IPS-18c (cell line): Measurements from ENCODE around the gene GINS2.

ENCODE experiments used
- H3K4me3 ChIP-seq: 2 replicates; pipeline ENCODE4 v1.7.0; 2013; ENCODE audit warnings: low read depth, mild to moderate bottlenecking, low read length, moderate library complexity; ENCODE audit not compliant: insufficient read depth
- H3K9me3 ChIP-seq: one replicate; pipeline ENCODE4 v1.6.1; 2013; ENCODE audit warnings: mild to moderate bottlenecking, low read length, moderate library complexity; ENCODE audit not compliant: control insufficient read depth, insufficient read depth

The GINS2 gene

GRCh38 chr16:85662976-85663830 is 25.6 kb downstream of the GINS2 start:
- no peak overlapping the region for H3K4me3 ChIP-seq
- H3K9me3 ChIP-seq: no peaks in the 10 kb centered on the region

- H3K9me3 ChIP-seq: no peaks in the 10 kb centered on the region
- no peak overlapping the region for H3K4me3 ChIP-seq
Measured at GRCh38 chr16:85662482-85662812, 26.3 kb downstream of the GINS2 start.

GRCh38 chr16:85661740-85662481 is 26.8 kb downstream of the GINS2 start:
- no peak overlapping the region for H3K4me3 ChIP-seq
- no peaks in the 10 kb centered on the region for H3K9me3 ChIP-seq

- Histone ChIP-seq H3K4me3 (no peak overlapping the region), H3K9me3 (no peaks in the 10 kb centered on the region)
Measured at GRCh38 chr16:85660843-85661739, 27.7 kb downstream of the GINS2 start.

GRCh38 chr16:85659805-85660511 is 28.8 kb downstream of the GINS2 start:
- H3K4me3 ChIP-seq: no peak overlapping the region
- no peaks in the 10 kb centered on the region for H3K9me3 ChIP-seq

- Histone ChIP-seq H3K4me3 (no peak overlapping the region), H3K9me3 (no peaks in the 10 kb centered on the region)
Measured at GRCh38 chr16:85659336-85659735, 29.4 kb downstream of the GINS2 start.

- no peaks in the 10 kb centered on the region for H3K9me3 ChIP-seq
Measured at GRCh38 chr16:85658504-85659326, 30.0 kb downstream of the GINS2 start.

GRCh38 chr16:85657996-85658395 is 30.8 kb downstream of the GINS2 start:
- H3K9me3 ChIP-seq: no peaks in the 10 kb centered on the region
- H3K4me3 ChIP-seq: no peak overlapping the region

More at GRCh38 chr16:85658504-85659326, 30.0 kb downstream of the GINS2 start:
- no peak overlapping the region for H3K4me3 ChIP-seq

GRCh38 chr16:85657267-85657650 is 31.5 kb downstream of the GINS2 start:
- no peak overlapping the region for H3K4me3 ChIP-seq

GRCh38 chr16:85656351-85657266 is 32.1 kb downstream of the GINS2 start:
- H3K9me3 ChIP-seq: no peaks in the 10 kb centered on the region
- no peak overlapping the region for H3K4me3 ChIP-seq

More at GRCh38 chr16:85657267-85657650, 31.5 kb downstream of the GINS2 start:
- no peaks in the 10 kb centered on the region for H3K9me3 ChIP-seq

- H3K9me3 ChIP-seq: no peaks in the 10 kb centered on the region
- no peak overlapping the region for H3K4me3 ChIP-seq
Measured at GRCh38 chr16:85655216-85656129, 33.3 kb downstream of the GINS2 start.

GRCh38 chr16:85654251-85655095 is 34.3 kb downstream of the GINS2 start:
- Histone ChIP-seq H3K4me3 (no peak overlapping the region), H3K9me3 (no peaks in the 10 kb centered on the region)

GRCh38 chr16:85653290-85653891 is 35.4 kb downstream of the GINS2 start:
- no peak overlapping the region for H3K4me3 ChIP-seq

More at GRCh38 chr16:85653290-85653891, 35.4 kb downstream of the GINS2 start:
- H3K9me3 ChIP-seq: no peaks in the 10 kb centered on the region
